ENCODE data around the gene MOB3B. TPM values are rescaled to one million over a fixed set of nuclear protein-coding genes. Genes with fewer than 3 reads are reported as not detected.

The MOB3B gene
- total RNA-seq, 1 experiment from 2014 or later = 6.9 TPM

- H3K4me3 ChIP-seq (ENCODE audit: insufficient read depth, low read depth, low read length) = no peak overlapping the region
These were observed 179.1 kb downstream of the MOB3B start for GRCh38 chr9:27350382-27350976.

GRCh38 chr9:27349698-27350080 is 179.9 kb downstream of the MOB3B start:
- H3K27me3 ChIP-seq (ENCODE audit: control insufficient read depth, insufficient read depth, low read length) = no peaks in the 10 kb centered on the region
- H3K36me3 ChIP-seq (replicated peaks; ENCODE audit: control insufficient read depth, insufficient read depth, low read length) = no peaks in the 10 kb centered on the region
- H3K4me3 ChIP-seq (ENCODE audit: insufficient read depth, low read depth, low read length) = no peak overlapping the region
- DNase-seq = no peak

More at GRCh38 chr9:27350382-27350976, 179.1 kb downstream of the MOB3B start:
- no peaks in the 10 kb centered on the region for H3K36me3 ChIP-seq (replicated peaks; ENCODE audit: control insufficient read depth, insufficient read depth, low read length)
- DNase-seq = no peak
- no peaks in the 10 kb centered on the region for H3K27me3 ChIP-seq (ENCODE audit: control insufficient read depth, insufficient read depth, low read length)

GRCh38 chr9:27348785-27349697 is 180.6 kb downstream of the MOB3B start:
- Histone ChIP-seq H3K4me3 (ENCODE audit: insufficient read depth, low read depth, low read length) (no peak overlapping the region), H3K27me3 (ENCODE audit: control insufficient read depth, insufficient read depth, low read length) (no peaks in the 10 kb centered on the region), H3K36me3 (replicated peaks; ENCODE audit: control insufficient read depth, insufficient read depth, low read length) (no peaks in the 10 kb centered on the region)
- DNase-seq = no peak

GRCh38 chr9:27347889-27348288 is 181.7 kb downstream of the MOB3B start:
- no peak for DNase-seq
- Histone ChIP-seq H3K4me3 (ENCODE audit: insufficient read depth, low read depth, low read length) (no peak overlapping the region), H3K27me3 (ENCODE audit: control insufficient read depth, insufficient read depth, low read length) (no peaks in the 10 kb centered on the region)

GRCh38 chr9:27344776-27345175 is 184.8 kb downstream of the MOB3B start:
- H3K4me3 ChIP-seq (ENCODE audit: insufficient read depth, low read depth, low read length) = no peak overlapping the region
- no peak for DNase-seq
- no peaks in the 10 kb centered on the region for H3K36me3 ChIP-seq (replicated peaks; ENCODE audit: control insufficient read depth, insufficient read depth, low read length)

More at GRCh38 chr9:27347889-27348288, 181.7 kb downstream of the MOB3B start:
- H3K36me3 ChIP-seq (replicated peaks; ENCODE audit: control insufficient read depth, insufficient read depth, low read length) = no peaks in the 10 kb centered on the region

GRCh38 chr9:27341545-27342294 is 187.9 kb downstream of the MOB3B start:
- no peaks in the 10 kb centered on the region for H3K27me3 ChIP-seq (ENCODE audit: control insufficient read depth, insufficient read depth, low read length)
- no peak for DNase-seq
- no peak overlapping the region for H3K4me3 ChIP-seq (ENCODE audit: insufficient read depth, low read depth, low read length)
- H3K36me3 ChIP-seq (replicated peaks; ENCODE audit: control insufficient read depth, insufficient read depth, low read length) = no peaks in the 10 kb centered on the region

More at GRCh38 chr9:27344776-27345175, 184.8 kb downstream of the MOB3B start:
- no peaks in the 10 kb centered on the region for H3K27me3 ChIP-seq (ENCODE audit: control insufficient read depth, insufficient read depth, low read length)

GRCh38 chr9:27340961-27341511 is 188.6 kb downstream of the MOB3B start:
- no peak overlapping the region for H3K4me3 ChIP-seq (ENCODE audit: insufficient read depth, low read depth, low read length)
- H3K36me3 ChIP-seq (replicated peaks; ENCODE audit: control insufficient read depth, insufficient read depth, low read length) = no peaks in the 10 kb centered on the region
- H3K27me3 ChIP-seq (ENCODE audit: control insufficient read depth, insufficient read depth, low read length) = no peaks in the 10 kb centered on the region
- DNase-seq = peak; percentile 62

- no peak for DNase-seq
- Histone ChIP-seq H3K27me3 (ENCODE audit: control insufficient read depth, insufficient read depth, low read length) (no peaks in the 10 kb centered on the region), H3K4me3 (ENCODE audit: insufficient read depth, low read depth, low read length) (no peak overlapping the region), H3K36me3 (replicated peaks; ENCODE audit: control insufficient read depth, insufficient read depth, low read length) (no peaks in the 10 kb centered on the region)
These were observed 189.3 kb downstream of the MOB3B start for GRCh38 chr9:27340285-27340674.

- DNase-seq = no peak
- Histone ChIP-seq H3K36me3 (replicated peaks; ENCODE audit: control insufficient read depth, insufficient read depth, low read length) (no peaks in the 10 kb centered on the region), H3K4me3 (ENCODE audit: insufficient read depth, low read depth, low read length) (no peak overlapping the region), H3K27me3 (ENCODE audit: control insufficient read depth, insufficient read depth, low read length) (no peaks in the 10 kb centered on the region)
These were observed 189.8 kb downstream of the MOB3B start for GRCh38 chr9:27339661-27340284.

- Histone ChIP-seq H3K4me3 (ENCODE audit: insufficient read depth, low read depth, low read length) (no peak overlapping the region), H3K27me3 (ENCODE audit: control insufficient read depth, insufficient read depth, low read length) (no peaks in the 10 kb centered on the region), H3K36me3 (replicated peaks; ENCODE audit: control insufficient read depth, insufficient read depth, low read length) (no peaks in the 10 kb centered on the region)
- DNase-seq = no peak
These were observed 191.1 kb downstream of the MOB3B start for GRCh38 chr9:27338527-27338903.

GRCh38 chr9:27337833-27338526 is 191.6 kb downstream of the MOB3B start:
- H3K4me3 ChIP-seq (ENCODE audit: insufficient read depth, low read depth, low read length) = no peak overlapping the region
- H3K36me3 ChIP-seq (replicated peaks; ENCODE audit: control insufficient read depth, insufficient read depth, low read length) = no peaks in the 10 kb centered on the region
- H3K27me3 ChIP-seq (ENCODE audit: control insufficient read depth, insufficient read depth, low read length) = no peaks in the 10 kb centered on the region
- no peak for DNase-seq

- Histone ChIP-seq H3K36me3 (replicated peaks; ENCODE audit: control insufficient read depth, insufficient read depth, low read length) (no peaks in the 10 kb centered on the region), H3K4me3 (ENCODE audit: insufficient read depth, low read depth, low read length) (no peak overlapping the region), H3K27me3 (ENCODE audit: control insufficient read depth, insufficient read depth, low read length) (no peaks in the 10 kb centered on the region)
- DNase-seq = no peak
These were observed 192.4 kb downstream of the MOB3B start for GRCh38 chr9:27337236-27337635.

GRCh38 chr9:27336829-27337228 is 192.8 kb downstream of the MOB3B start:
- peak; percentile 51 for DNase-seq
- Histone ChIP-seq H3K36me3 (replicated peaks; ENCODE audit: control insufficient read depth, insufficient read depth, low read length) (no peaks in the 10 kb centered on the region), H3K27me3 (ENCODE audit: control insufficient read depth, insufficient read depth, low read length) (no peaks in the 10 kb centered on the region), H3K4me3 (ENCODE audit: insufficient read depth, low read depth, low read length) (no peak overlapping the region)

- no peak overlapping the region for H3K4me3 ChIP-seq (ENCODE audit: insufficient read depth, low read depth, low read length)
- DNase-seq = no peak
- no peaks in the 10 kb centered on the region for H3K27me3 ChIP-seq (ENCODE audit: control insufficient read depth, insufficient read depth, low read length)
- no peaks in the 10 kb centered on the region for H3K36me3 ChIP-seq (replicated peaks; ENCODE audit: control insufficient read depth, insufficient read depth, low read length)
These were observed 193.5 kb downstream of the MOB3B start for GRCh38 chr9:27336126-27336525.
